Measurements from ENCODE around the gene SOAT1.
"Not testable (repeated sequence)": the region's sequence is repeated elsewhere in the genome, so short reads cannot be mapped to it uniquely, and the experiment has no call there.

SOAT1 gene

DNA sequence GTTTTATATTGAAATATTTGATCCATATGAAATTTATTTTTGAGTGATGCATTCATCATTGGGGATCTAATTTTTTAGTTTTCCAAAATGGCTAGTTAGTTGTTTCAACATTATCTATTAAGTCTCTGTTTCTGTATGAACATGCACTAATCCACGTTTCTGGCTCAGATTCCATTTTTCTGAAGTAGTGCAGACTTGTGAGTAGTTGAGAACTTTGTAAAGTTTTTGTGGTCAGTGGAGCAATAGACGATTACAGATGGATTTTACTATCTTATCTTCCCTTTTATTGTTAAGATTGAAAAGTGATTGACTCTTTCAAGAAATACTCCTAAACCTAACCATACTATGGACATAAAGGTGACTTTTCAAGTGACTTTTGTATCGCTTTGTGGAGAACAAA, 16.7 kb downstream of the SOAT1 start:
- DNase-seq, result no peak

DNA sequence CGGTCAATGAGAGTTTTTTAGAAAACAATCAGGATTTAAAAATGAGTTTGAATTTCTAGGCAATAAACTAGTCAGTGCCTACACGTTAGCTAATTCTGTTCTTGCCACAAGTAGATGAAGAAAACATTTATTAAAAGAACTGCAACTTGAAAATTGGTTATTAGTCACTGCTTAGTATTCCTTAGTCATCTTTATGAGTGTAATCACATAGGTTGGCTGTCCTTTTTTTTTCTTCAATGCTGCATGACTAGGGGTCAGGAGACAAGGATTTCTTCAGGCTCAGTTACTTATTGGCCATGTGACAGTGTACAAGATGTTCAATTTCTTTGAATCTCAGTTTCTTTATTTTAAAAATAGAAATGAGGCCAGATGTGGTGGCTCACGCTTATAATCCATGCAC, 17.1 kb downstream of the SOAT1 start:
- no peak for DNase-seq

DNA sequence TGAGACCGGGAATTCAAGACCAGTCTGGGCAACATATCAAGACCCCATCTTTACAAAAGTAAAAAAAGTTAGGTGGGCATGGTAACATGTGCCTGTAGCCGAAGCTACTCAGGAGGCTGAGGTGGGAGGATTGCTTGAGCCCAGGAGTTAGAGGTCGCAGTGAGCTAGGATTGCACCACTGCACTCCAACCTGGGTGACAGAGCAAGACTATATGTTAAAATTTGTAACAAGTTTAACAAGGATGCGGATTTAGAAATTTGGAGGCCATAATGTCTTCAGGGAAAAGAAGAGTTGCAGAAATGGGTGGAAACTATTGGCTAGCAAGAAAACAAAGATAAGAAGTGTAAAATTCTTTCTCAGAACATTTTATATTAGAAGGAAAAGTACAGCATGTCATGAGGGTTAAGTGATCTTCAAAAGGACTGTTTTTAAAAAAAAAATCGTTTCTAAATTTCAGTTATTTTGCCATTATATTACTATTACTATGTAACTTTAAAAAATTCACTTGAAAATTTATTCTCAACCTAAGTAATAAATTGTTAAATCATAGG, 17.6 kb downstream of the SOAT1 start:
- no peak for DNase-seq

DNA sequence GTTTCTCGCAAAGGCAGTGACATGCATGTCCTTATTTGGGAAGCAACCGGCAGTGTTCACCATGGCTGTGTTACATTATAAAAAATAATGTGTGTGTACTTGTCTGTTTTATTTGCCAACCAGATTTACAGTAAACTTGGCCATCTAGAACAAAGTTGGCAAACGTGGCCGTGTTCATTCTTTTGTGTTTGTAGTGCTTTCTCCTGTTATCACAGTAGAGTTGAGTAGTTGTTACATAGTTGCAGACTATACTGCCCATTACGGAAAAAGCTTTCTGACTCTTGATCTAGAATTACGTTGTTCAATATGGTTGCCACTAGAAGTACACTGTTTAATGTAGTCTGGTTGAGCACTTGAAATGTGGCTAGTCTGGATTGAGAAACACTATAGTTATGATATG, 19.4 kb downstream of the SOAT1 start:
- DNase-seq, result no peak

DNA sequence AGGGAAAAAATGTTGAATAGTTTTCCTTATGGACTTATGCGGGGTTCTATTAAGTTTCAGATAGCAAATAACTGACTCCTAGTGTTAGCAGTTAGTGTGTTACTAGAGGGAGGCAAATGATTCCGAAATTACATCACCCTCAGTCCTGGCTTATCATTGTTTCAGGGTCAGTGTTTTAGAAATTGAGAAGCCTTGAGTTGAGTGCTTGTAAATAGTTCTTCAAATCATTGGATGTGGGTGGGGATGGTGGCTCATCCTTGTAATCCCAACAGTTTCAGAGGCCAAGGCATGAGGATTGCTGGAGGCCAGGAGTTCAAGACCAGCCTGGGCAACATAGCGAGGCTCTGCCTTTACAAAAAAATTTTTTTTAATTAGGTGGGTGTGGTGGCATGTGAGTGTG, 21.3 kb downstream of the SOAT1 start:
- no peak for DNase-seq

DNA sequence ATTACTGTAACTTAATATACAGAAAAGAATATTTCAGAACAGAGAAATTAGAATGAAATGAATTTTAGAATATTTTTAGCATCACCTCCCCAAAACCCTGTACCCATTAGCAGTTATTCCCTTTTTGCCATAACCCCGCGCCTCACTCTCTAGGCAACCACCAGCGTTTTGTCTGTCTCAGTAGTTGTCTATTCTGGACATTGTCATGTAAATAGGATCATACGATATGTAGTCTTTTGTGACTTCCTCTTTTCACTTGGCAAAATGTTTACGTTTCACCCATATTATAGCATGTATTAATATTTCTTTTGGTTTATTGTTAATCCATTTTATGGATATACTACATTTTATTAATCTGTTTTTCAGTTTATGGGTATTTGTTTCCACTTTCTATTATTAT, 24.9 kb downstream of the SOAT1 start:
- DNase-seq, result no peak

DNA sequence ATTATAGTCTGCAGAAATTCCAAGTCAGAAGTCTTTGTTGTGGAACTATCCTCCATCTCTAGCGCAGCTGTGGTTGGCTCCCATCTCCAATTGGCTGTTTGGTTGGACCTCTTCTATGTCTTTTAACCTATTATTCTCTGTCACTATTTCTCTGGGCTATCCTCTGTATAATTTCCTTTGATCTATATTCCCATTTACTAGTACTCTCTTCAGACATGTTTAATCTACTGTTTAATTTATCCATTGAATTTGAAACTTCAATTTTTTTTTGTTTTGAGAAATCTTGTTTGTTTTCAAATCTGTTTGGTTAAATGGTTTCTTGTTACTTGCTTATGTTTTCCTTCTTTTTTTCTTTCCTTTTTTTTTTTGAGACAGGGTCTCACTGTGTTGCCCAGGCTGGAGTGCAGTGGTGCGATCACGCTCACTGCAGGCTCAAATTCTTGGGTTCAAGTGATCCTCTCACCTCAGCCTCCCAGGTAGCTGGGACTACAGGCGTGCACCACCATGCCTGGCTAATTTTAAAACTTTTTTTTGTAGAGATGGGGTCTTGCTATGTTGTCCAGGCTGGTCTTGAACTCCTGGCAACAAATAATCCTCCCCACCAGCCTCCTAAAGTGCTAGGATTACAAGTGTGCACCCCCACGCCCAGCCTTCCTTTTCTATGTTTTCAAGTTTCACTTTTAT, 28.1 kb downstream of the SOAT1 start:
- no peak for DNase-seq

DNA sequence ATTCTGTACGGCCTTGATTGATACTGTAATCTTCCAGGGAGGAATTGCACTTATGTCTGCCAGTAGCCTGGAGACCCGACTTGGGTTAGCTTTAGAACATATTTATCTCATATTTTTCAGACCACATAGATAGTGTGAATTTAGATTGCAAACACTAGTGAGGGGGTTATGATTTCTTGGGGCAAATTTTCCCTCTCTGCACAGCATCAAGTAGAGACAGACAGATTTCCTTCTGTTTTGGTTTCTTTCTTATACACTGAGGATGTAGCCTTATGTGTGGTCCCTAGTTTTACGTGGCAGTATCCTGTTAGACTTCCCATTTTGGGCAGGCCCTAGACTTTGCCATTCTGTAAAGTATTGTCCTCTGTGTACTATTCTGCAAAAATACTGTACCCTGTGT, 29.0 kb downstream of the SOAT1 start:
- no peak for DNase-seq

DNA sequence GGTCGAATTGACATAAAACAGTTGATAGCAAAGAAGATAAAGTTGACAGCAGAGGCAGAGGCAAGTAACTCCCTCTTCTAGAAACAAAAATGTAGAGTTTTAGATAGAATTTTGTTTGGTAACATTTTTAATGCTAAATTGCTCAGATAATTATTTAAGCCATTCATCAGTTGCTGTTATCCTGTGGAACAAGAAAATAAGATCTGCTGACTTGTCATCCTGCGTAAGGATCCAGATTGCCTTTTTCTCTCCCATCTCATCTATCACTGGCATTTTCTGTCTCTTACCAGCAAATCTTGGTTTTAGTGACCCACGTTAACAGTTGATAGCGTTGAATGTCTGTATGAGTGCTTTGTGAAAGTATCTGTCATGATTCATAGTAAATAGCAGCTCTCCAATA, 29.8 kb downstream of the SOAT1 start:
- DNase-seq, result no peak

DNA sequence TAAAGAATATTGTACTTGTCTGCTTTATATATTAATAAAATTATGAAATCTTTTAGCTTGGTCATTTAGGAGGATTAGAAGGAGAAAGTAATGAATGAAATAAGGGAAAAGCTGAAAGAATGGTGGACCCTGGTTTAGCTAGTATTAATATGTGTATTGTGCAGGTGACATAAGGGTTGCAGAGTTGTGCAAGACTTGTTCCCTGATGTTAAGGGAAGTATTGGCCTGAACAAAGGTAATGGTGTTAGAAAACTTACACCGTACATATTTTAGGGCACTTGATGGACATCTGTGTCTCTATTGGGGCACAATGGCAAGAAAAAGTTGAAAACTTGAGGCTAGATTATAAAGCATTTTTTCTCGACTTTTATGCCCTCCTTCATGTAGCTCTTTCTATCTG, 32.2 kb downstream of the SOAT1 start:
- no peak for DNase-seq

DNA sequence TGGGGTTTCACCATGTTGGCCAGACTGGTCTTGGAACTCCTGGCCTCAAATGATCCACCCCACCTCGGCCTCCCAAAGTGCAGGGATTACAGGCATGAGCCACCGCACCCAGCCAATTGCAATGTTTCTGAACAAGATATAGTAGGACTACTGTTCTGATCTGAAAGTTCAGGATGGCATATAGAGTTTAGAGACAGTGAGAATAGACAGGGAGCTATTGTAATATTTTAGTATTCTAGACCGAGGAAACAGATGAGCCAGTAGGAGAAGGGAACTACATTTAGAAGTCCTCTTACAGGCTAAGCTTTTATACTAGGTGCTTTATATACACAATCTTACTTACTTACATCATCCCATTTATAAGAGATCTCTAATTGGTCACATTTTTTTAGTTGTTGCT, 33.1 kb downstream of the SOAT1 start:
- no peak for DNase-seq

DNA sequence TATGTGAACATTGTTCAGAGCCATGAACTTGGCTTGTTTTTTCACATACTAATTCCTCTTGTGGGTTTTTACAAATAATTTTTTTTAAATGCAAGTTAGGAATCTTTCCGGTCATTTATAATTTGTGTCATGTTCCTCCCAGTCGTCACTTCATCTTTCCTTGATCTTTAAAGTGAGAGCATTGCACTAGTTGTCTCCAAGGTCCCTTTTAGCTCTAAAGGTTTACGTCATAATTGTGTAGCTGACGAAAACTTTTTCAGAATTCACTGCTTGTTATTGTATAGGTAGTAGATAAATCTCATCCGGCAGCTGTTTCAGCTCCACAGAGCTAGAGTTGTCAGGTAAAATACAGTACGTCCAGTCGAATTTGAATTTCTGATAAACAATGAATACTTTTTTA, 33.6 kb downstream of the SOAT1 start:
- DNase-seq, result no peak

DNA sequence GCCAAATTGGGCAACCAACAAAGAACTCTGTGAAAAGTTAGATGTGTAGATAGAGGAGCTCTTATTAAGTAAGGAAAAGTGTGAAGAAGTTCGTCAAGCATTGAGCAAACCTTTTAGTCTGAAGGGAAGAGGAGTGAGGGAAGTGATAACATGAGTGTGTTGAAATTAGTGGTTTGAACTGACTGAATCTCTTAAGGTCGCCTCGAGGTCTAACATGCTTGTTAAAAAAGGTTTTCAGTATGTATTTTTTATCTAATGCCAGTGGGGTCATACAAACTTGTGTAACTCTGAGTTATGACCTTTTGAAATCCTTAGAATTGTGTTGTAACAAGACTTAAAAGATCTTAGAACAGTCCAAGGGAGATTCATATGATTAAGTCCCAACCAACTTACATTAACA, 34.1 kb downstream of the SOAT1 start:
- no peak for DNase-seq

DNA sequence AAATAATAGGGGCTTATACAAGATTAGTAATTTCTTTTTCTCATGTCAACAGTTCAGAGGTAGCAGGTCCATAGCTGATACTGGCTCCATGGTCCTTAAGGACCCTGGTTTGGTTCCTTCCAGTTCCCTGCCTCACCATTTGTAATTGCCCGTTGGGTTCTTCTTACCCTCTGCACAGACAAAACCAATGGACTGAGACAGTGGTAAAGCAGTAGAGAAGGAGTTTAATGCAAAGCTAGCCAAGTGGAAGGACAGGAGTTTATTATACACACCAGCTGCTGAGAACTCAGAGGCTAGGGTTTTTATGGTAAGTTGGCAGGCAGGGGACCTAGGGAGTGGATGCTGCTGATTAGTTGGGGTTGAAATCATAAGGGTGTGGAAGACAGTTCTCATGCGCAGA, 36.3 kb downstream of the SOAT1 start:
- no peak for DNase-seq

DNA sequence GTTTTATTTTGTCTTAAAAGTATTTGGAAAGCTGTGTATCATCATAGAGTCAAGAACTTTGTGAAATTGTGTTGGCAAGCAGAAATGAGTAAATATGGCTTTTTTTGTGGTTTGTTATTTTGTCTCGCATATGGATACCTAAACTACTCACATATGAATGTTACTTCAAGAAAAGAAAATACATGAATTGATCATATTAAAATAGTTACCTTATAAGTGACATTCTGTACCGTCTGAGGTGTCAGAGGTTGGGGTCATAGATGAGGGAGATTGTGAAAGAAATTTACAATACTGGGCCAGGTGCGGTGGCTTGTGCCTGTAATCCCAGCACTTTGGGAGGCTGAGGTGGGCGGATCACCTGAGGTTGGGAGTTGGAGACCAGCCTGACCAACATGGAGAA, 40.8 kb downstream of the SOAT1 start:
- no peak for DNase-seq

DNA sequence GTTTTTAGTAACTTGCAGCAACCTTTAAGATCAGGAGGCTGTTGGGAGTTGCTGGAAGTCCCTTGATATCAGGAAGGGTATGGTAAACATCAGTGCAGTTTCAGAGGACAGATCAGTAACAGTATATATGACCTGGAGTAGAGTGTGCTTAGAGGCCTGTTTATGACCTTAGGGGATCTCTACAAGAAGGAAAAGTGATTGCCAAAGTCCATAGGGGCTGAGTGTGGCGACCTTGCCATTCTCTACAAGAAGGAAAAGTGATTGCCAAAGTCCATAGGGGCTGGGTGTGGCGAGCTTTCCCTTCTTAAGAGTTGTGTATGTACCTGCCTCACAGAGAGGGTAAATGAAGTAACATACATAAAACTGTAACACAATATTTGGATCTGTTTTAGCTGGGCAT, 43.7 kb downstream of the SOAT1 start:
- no peak for DNase-seq

DNA sequence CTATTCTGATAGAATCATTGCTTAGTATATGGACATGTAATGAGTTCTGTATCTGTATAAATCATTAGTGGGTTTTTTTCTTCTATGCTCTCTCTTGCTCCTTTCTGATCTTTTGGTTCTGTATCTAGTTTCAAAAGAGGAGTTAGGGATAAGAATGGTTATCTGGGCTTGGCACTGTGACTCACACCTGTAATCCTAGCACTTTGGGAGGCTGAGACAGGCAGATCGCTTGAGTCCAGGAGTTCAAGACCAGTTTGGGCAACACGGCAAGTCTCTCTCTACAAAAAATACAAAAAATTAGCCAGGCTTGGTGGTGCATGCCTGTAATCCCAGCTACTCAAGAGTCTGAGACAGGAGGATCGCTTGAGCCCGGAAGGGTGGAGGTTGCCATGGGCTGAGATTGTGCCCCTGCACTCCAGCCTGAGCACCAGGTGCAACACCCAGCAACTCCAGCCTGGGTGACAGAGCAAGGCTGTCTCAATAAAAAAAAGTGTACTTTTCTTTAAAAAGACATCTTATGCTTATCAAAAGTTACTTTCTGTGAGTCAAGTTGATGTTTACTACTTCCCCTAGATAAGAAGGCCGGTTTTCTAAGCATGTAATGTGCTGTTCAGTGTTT, 44.5 kb downstream of the SOAT1 start:
- no peak for DNase-seq

DNA sequence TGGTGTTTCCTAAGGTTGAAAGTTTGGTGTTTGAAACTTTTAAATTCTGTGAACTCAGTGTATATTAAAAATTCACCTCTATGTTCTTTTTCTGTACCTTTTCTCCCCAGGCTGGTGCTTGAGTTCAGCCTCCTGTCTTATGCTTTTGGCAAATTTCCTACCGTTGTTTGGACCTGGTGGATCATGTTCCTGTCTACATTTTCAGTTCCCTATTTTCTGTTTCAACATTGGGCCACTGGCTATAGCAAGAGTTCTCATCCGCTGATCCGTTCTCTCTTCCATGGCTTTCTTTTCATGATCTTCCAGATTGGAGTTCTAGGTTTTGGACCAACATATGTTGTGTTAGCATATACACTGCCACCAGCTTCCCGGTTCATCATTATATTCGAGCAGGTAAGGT, 47.3 kb downstream of the SOAT1 start:
- DNase-seq, result no peak

DNA sequence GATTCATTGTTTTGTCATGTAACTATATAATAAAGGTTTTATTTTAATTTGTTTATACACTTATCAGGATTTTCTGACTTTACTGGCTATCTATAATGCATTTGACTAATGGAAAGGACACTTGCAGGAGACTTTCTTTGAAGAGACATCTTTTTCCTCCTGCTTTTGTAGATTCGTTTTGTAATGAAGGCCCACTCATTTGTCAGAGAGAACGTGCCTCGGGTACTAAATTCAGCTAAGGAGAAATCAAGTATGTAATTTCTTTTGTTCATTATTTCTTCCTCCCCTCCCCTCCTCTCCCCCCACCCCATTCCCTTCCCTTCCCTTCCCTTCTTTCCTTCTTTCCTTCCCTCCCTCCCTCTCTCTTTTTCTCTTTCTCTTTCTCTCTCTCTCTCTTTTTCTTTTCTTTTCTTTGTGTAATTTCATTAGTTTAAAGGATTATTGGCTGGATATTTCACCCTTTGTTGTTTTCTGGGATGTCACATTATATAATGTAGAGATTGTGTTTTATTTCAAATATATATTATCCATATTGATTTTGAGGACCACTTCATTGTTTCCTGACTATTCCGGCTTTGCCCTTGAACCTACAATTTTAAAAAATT, 48.4 kb downstream of the SOAT1 start:
- no peak for DNase-seq

DNA sequence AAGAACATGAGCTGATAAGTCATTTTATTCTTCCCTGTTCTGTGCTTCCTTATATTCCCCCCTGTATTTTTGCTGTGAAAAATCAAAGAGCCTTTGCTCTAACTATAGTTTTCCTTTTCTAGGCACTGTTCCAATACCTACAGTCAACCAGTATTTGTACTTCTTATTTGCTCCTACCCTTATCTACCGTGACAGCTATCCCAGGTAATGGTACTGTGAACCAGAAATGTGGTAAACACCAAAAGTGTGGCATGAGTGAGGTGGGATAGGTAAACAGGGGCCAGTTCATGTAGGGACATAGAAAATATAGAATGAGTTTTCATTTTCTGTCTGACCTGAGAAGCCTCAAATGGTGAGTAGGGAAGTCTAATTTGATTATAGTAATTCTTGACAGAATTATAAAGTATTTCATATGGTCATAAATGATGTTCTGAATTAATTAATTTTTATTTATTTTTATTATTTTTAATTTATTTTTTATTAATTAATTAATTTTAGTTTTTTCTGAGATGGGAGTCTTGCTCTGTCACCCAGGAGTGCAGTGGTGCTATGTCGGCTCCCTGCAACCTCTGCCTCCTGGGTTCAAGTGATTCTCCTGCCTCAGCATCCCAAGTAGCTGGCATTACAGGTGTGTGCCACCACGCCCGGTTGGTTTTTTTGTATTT, 49.3 kb downstream of the SOAT1 start:
- no peak for DNase-seq

DNA sequence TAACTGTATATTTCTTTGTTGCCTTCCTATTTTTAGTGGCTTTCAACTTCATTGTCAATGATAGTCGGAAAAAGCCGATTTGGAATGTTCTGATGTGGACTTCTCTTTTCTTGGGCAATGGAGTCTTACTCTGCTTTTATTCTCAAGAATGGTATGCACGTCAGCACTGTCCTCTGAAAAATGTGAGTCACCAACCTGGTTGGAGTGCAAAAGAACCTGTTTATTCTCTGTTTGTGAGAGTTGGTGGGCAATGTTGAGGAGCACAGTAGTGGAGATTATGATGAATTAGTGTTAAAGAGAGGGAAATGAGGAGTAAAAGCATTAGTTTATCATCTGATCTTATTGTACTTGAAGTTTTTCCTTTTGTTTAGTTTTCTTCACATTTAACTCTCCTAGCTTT, 57.7 kb downstream of the SOAT1 start:
- DNase-seq, result no peak

DNA sequence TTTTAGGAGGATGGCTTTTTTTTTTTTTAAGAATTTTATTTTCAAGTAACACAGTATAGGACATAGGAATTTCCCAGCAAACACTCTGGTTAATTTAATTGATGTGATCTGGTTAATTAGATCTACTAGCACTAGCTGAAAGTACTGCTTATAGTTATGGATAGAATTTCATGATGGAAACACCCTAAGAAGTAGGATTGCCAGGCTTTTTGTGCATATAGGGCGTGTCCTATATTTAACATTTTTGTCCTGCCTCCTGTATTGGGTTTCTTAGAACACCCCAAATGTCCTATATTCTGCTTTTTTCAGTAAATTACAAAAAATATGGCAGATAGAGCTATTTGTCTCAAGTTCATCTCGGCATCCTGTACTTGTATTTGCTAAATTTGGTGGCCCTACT, 58.6 kb downstream of the SOAT1 start:
- DNase-seq, result no peak

DNA sequence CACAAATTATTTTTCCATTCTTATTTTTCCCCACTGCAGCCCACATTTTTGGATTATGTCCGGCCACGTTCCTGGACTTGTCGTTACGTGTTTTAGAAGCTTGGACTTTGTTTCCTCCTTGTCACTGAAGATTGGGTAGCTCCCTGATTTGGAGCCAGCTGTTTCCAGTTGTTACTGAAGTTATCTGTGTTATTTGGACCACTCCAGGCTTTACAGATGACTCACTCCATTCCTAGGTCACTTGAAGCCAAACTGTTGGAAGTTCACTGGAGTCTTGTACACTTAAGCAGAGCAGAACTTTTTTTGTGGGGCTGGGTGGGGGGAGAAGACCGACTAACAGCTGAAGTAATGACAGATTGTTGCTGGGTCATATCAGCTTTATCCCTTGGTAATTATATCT, 59.9 kb downstream of the SOAT1 start:
- DNase-seq, result no peak

DNA sequence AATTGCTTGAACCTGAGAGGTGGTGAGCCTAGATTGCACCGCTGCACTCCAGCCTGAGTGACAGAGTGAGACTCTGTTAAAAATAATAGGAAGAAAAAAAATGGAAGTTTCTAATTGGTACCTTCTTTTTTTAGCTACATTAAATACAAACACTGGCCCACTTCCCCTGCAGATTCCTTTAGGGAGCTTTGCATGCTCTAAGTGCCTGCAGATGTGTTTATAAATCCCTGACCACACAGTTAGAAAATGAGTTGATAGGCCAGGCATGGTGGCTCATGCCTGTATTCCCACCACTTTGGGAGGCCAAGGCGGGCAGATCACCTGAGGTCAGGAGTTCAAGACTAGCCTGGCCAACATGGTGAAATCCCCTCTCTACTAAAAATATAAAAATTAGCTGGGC, 68.0 kb downstream of the SOAT1 start:
- DNase-seq, result not testable (repeated sequence)

All from activated CD4-positive, alpha-beta T cell treated with anti-CD3 and anti-CD28 coated beads, Interleukin-2, amount 50 U/mL, for 16 hours (primary cell).